Stimulated activated naive B cell treated with anti-CD40 and anti-IgM and Interleukin-4, amounts not matched to agents 10 μg/mL and 1 μg/mL and 100 μg/mL, for 72 hours (primary cell): ENCODE measurements around the gene LATS1.
A peak's percentile ranks its signal among the peaks of the same experiment; 100 is the strongest.
"Not testable (repeated sequence)": the region's sequence is repeated elsewhere in the genome, so short reads cannot be mapped to it uniquely, and the experiment has no call there.

Source experiments
- ATAC-seq, 2 donors: fragments of 150-1000 bp; cut with Tn5 transposase; replicated peaks; 2 replicates each; pipeline ENCODE4 v1.10.0; 2021; ENCODE audit warnings: moderate library complexity in 1 of 2
- DNase-seq: peaks from one replicate; pipeline ENCODE4 v3.0.0; 2021
- H3K27ac Mint-ChIP-seq: one replicate; pipeline ENCODE4 v1.8.0; 2022; ENCODE audit warnings: mild to moderate bottlenecking, mixed read lengths
- H3K27me3 Mint-ChIP-seq, 2 donors: one replicate each; pipeline ENCODE4 v1.8.0; 2022; ENCODE audit warnings: mixed read lengths in 2 of 2
- H3K36me3 Mint-ChIP-seq, 2 donors: one replicate each; pipeline ENCODE4 v1.8.0; 2022; ENCODE audit warnings: mixed read lengths in 2 of 2, mild to moderate bottlenecking in 1 of 2
- H3K4me1 Mint-ChIP-seq, 2 donors: one replicate each; pipeline ENCODE4 v1.8.0; 2022; ENCODE audit warnings: mixed read lengths in 2 of 2, mild to moderate bottlenecking in 1 of 2
- H3K4me3 Mint-ChIP-seq, 2 donors: one replicate each; pipeline ENCODE4 v1.8.0; 2022; ENCODE audit warnings: mild to moderate bottlenecking in 2 of 2, mixed read lengths in 2 of 2, moderate library complexity in 1 of 2
- H3K9me3 Mint-ChIP-seq, 2 donors: one replicate each; pipeline ENCODE4 v1.8.0; 2022; ENCODE audit warnings: mixed read lengths in 2 of 2, mild to moderate bottlenecking in 1 of 2

LATS1 gene

DNA sequence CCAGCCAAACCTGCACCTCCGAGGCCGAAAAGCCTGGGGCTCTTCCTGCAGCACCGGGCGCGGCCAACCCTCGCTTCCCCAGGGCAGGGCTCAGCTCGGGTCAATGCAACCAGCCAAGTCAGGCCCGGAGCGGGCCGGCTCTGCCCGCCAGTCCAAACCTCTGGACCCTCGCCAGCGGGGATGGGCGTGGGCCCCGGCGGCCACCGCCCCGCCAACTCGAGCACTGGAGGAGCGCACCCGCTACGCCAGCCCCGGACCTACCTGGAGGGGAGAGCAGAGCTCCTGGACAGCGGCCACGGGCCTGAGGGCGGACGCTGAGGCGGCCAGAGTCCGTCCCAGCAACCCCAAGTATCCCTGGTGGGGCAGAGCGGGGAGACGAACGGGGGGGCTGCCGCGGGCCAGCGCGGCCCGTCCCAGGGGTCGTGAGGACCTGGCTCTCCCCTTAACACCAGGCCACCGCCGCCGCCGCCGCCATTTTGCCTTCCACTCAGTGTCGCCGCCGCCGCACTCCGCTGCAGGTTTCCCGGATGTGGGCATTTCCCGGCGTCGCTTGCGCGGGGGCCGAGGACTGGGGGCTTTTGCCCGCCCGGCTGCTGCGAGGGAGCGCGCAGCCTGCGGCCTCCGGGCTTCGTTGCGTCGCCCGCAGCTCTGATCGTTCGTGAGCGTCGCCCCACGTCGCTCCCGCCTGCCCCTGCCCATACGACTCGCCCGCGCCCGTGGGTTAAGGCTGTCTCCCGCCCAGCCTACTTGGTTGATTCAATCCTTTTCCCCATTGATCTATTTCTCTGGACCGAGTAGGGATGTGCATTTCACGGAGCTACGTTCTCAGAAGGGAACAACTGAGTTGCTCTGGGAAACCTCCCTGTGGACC lies at the start of gene LATS1:
Gene LATS1, minus strand, starts transcription at position 514 of the 871 bp plus-strand sequence. CDS start 15,975 bp downstream, outside the sequence.
- Mint-ChIP-seq H3K4me3 (peak within 1 kb of the TSS; percentile 96 to 99), H3K36me3 (peaks cover 2 to 5% of the 10 kb centered on the region in 2 donors), H3K4me1 (peaks cover 3 to 21% of the 10 kb centered on the region in 2 donors), H3K27ac (peak within 1 kb of the TSS; percentile 97), H3K27me3 (no peaks in the 10 kb centered on the region), H3K9me3 (no peaks in the 10 kb centered on the region)
- ATAC-seq (peak; percentile 94 to 96), DNase-seq (peak; percentile 88)

DNA sequence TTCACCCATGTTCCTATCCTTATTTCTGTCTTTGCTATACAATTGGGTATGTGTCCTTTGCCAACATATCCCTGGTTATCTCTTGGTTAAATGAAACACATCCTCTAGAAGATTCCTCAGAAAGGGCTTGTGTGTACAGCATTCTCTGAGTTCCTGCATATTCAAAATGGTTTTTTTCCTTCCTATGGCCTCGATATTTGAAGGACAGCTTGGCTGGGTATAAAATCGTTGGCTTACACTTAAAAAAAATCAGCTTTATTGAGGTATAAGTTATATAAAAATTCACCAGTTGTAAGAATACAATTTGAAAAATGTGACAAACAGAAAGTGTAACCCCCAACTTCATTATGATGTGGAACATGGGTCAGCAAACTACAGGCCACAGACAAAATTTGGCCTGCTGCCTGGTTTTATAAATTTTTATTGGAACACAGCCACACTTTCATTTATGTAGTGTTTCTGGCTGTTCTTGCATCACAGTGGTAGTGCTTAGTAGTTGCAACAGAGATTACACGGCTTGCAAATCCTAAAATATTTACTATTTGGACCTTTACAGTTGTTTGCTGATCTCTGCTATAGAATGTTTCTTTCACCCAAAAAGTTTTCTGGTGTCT lies 48.4 kb upstream of the LATS1 start:
- H3K27ac Mint-ChIP-seq: no peak overlapping the region
- peaks cover 6 to 8% of the 10 kb centered on the region in 2 donors for H3K9me3 Mint-ChIP-seq
- H3K4me1 Mint-ChIP-seq: peaks cover 11 to 19% of the 10 kb centered on the region in 2 donors
- no peak overlapping the region for H3K4me3 Mint-ChIP-seq
- ATAC-seq (no peak), DNase-seq (no peak)
- H3K36me3 Mint-ChIP-seq: peaks cover 32 to 36% of the 10 kb centered on the region in 2 donors
- no peaks in the 10 kb centered on the region for H3K27me3 Mint-ChIP-seq

DNA sequence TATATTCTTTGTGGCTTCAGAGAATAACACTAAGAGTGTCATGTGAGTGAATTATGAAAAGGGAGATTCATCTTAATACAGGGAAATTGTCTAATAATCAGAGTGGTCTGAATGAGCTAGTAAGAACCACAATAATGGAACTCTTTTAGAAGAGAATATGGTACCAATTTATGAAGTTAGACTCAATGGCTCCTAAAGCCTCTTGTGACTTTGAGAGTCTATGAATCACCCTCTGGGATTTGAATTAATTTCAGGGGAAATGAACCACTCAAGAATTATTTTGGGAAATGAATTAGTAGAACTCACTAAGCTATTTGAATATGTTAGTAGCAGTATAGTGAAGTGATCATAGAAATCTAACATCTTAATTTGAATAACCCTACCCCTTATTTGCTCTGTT lies 46.0 kb upstream of the LATS1 start:
- Mint-ChIP-seq H3K9me3 (peaks cover 6 to 8% of the 10 kb centered on the region in 2 donors), H3K27ac (no peak overlapping the region), H3K36me3 (peaks cover 31 to 37% of the 10 kb centered on the region in 2 donors), H3K4me1 (peaks cover 16 to 33% of the 10 kb centered on the region in 2 donors), H3K27me3 (no peaks in the 10 kb centered on the region), H3K4me3 (no peak overlapping the region)
- ATAC-seq (no peak), DNase-seq (no peak)

GRCh38 chr6:149761438-149761837 lies 43.5 kb upstream of the LATS1 start:
- Mint-ChIP-seq H3K36me3 (peaks cover 15 to 22% of the 10 kb centered on the region in 2 donors), H3K27ac (peak overlapping the region; percentile 16), H3K4me1 (peaks cover 16 to 33% of the 10 kb centered on the region in 2 donors), H3K27me3 (no peaks in the 10 kb centered on the region), H3K4me3 (no peak overlapping the region), H3K9me3 (peaks cover 2 to 4% of the 10 kb centered on the region in 2 donors)
- DNase-seq (no peak), ATAC-seq (peak; percentile 99)

- DNase-seq (no peak), ATAC-seq (no peak)
- Mint-ChIP-seq H3K4me1 (peaks cover 12 to 31% of the 10 kb centered on the region in 2 donors), H3K9me3 (no peaks in the 10 kb centered on the region), H3K36me3 (peaks cover 17 to 23% of the 10 kb centered on the region in 2 donors), H3K4me3 (no peak overlapping the region), H3K27me3 (no peaks in the 10 kb centered on the region), H3K27ac (no peak overlapping the region)
These were observed 38.3 kb upstream of the LATS1 start for GRCh38 chr6:149756261-149756636.

DNA sequence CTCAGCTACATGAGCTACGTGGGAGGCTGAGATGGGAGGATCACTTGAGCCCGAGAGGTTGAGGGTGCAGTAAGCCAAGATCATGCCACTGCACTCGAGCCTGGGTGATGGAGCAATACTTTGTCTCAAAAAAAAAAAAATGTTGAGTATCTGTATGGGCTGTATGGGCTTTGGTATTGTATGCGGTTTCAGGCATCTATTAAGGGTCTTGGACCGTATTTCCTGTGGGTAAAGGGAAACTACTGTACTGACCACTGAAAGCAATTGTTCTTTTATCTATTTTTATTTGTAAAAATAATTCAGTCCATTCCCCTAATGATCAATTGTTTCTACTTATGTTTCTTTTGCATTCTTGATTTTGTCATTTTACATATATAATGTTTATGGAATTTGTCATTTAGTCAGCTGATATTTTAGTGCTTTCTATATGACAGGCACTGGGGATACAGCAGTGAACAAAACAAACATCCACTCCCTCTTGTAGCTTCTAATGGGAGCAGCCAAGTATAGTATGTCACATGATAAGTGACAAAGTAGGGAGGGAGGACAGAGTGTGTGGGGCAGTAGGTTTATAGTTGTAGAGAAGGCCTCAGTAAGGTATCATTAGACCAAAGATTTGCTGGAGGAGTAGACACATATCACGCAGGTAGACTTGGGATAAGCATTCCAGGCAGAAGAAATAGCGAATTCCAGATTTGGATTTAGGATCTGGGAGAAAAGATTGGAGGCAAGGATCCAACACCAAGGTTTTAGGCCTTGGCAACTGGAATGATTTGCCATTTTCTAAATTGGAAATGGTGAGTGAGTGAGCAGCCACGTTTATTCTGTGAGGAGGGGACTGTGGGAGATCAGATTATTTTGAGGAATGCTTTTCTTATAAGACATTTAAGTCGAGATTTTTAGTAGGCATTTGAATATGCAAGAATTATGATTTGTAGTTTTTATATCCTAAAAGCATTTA lies 37.7 kb upstream of the LATS1 start:
- Mint-ChIP-seq H3K9me3 (no peaks in the 10 kb centered on the region), H3K27ac (no peak overlapping the region), H3K4me3 (no peak overlapping the region), H3K4me1 (peaks cover 9 to 30% of the 10 kb centered on the region in 2 donors), H3K36me3 (peaks cover 17 to 20% of the 10 kb centered on the region in 2 donors), H3K27me3 (no peaks in the 10 kb centered on the region)
- ATAC-seq: peak; percentile 64 to 75
- no peak for DNase-seq

GRCh38 chr6:149754548-149754947 lies 36.6 kb upstream of the LATS1 start:
- H3K36me3 Mint-ChIP-seq: peaks cover 9 to 11% of the 10 kb centered on the region in 2 donors
- no peaks in the 10 kb centered on the region for H3K27me3 Mint-ChIP-seq
- ATAC-seq (no peak), DNase-seq (no peak)
- H3K4me1 Mint-ChIP-seq: peaks cover 6 to 27% of the 10 kb centered on the region in 2 donors
- H3K27ac Mint-ChIP-seq: no peak overlapping the region
- H3K9me3 Mint-ChIP-seq: no peaks in the 10 kb centered on the region
- no peak overlapping the region for H3K4me3 Mint-ChIP-seq

- H3K36me3 Mint-ChIP-seq, H3K27me3 Mint-ChIP-seq, ATAC-seq, DNase-seq, H3K4me3 Mint-ChIP-seq, H3K27ac Mint-ChIP-seq, H3K9me3 Mint-ChIP-seq: not testable (repeated sequence)
- H3K4me1 Mint-ChIP-seq: peaks cover 6 to 33% of the 10 kb centered on the region in 2 donors
These were observed 35.4 kb upstream of the LATS1 start for GRCh38 chr6:149753374-149753637.

GRCh38 chr6:149752600-149753373 lies 34.9 kb upstream of the LATS1 start:
- ATAC-seq: no peak
- peaks cover 7 to 8% of the 10 kb centered on the region in 2 donors for H3K36me3 Mint-ChIP-seq
- no peak overlapping the region for H3K27ac Mint-ChIP-seq
- H3K9me3 Mint-ChIP-seq: no peaks in the 10 kb centered on the region
- peaks cover 6 to 33% of the 10 kb centered on the region in 2 donors for H3K4me1 Mint-ChIP-seq
- no peak for DNase-seq
- no peaks in the 10 kb centered on the region for H3K27me3 Mint-ChIP-seq
- no peak overlapping the region for H3K4me3 Mint-ChIP-seq

- not testable (repeated sequence) for H3K4me3 Mint-ChIP-seq, H3K36me3 Mint-ChIP-seq, H3K27ac Mint-ChIP-seq, H3K9me3 Mint-ChIP-seq, DNase-seq, H3K27me3 Mint-ChIP-seq, ATAC-seq
- peaks cover 8 to 42% of the 10 kb centered on the region in 2 donors for H3K4me1 Mint-ChIP-seq
These were observed 34.0 kb upstream of the LATS1 start for GRCh38 chr6:149751920-149752319.

DNA sequence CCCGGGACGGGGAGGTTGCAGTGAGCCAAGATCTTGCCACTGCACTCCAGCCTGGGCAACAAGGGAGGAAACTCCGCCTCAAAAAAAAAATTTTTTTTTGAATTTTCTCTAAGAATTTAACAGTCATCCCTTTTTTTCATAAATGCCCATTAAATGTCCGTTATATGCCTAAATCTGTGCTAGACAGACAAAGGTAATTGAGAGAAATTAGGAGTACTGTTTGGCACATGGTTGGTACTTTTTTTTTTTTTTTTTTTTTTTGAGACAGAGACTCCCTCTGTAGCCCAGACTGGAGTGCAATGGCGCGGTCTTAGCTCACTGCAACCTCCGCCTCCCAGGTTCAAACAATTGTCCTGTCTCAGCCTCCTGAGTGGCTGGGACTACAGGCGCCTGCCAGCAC lies 33.3 kb upstream of the LATS1 start:
- Mint-ChIP-seq H3K4me1 (peaks cover 12 to 47% of the 10 kb centered on the region in 2 donors), H3K27ac (no peak overlapping the region)

GRCh38 chr6:149750136-149750609 lies 32.3 kb upstream of the LATS1 start:
- Mint-ChIP-seq H3K4me1 (peaks cover 7 to 39% of the 10 kb centered on the region in 2 donors), H3K27ac (peak overlapping the region; percentile 93), H3K9me3 (no peaks in the 10 kb centered on the region), H3K36me3 (peaks cover 3 to 4% of the 10 kb centered on the region in 2 donors), H3K27me3 (no peaks in the 10 kb centered on the region), H3K4me3 (peak overlapping the region; percentile 89 to 92)
- peak; percentile 48 to 56 for ATAC-seq
- DNase-seq: peak; percentile 50

More for the DNA sequence above, 33.3 kb upstream of the LATS1 start:
- no peaks in the 10 kb centered on the region for H3K27me3 Mint-ChIP-seq
- DNase-seq: no peak
- ATAC-seq: no peak
- H3K36me3 Mint-ChIP-seq: peaks cover 7 to 8% of the 10 kb centered on the region in 2 donors
- H3K9me3 Mint-ChIP-seq: no peaks in the 10 kb centered on the region
- peak overlapping the region; percentile 89 to 92 for H3K4me3 Mint-ChIP-seq

DNA sequence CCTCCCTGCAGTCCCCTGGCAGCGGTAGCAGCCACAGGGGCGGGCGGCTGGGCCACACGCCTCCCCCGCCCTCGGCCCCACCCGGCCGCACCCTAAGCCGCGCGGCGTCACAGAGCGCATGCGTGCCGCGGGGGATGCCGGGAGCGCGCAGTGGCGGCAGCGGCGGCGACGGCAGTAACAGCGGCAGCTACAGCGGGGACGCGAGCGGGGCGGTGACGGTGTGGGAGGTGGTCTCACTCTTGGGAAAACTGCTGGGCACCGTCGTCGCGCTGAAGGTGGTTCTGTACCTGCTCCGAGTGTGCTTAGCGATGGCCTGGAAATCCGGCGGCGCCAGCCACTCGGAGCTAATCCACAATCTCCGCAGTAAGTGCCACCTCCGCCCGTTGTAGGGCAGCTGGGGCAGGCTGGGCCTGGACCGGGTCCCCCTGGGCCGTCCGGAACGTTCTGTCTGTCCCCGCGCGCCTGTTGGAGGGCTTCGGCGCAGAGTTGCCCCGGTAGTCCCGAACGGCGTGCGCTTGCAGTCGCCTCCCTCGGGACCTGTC lies 31.8 kb upstream of the LATS1 start, which contains the start of gene PCMT1:
Gene PCMT1, plus strand, starts transcription at position 148 of the 542 bp plus-strand sequence. Its CDS starts 161 bp downstream, at position 309.
- Mint-ChIP-seq H3K27me3 (no peaks in the 10 kb centered on the region), H3K27ac (peak within 1 kb of the TSS; percentile 93), H3K9me3 (no peaks in the 10 kb centered on the region), H3K4me3 (peak within 1 kb of the TSS; percentile 89 to 92), H3K4me1 (peaks cover 6 to 36% of the 10 kb centered on the region in 2 donors), H3K36me3 (peaks cover 3 to 4% of the 10 kb centered on the region in 2 donors)
- ATAC-seq (peak; percentile 87 to 90), DNase-seq (peak; percentile 94)
